ENCODE data around the gene PATL1. TPM values are rescaled to one million over a fixed set of nuclear protein-coding genes. Genes with fewer than 3 reads are reported as not detected.

PATL1 gene
- total and polyA plus RNA-seq, 2 of the 8 experiments (the other 6 are each of a cell fraction or from before 2014, with no cell fraction given), result 30.4 to 33.4 TPM

- Histone ChIP-seq H3K27ac (ENCODE audit: low read depth, low read length) (no peak overlapping the region; the same call in 1 of the 2 replicates), H4K20me1 (replicated peaks in 1 of 2; ENCODE audit: control insufficient read depth in 1 of 2, insufficient read depth in 2 of 2, low read length in 2 of 2) (peaks cover 11 to 16% of the 10 kb centered on the region in 2 experiments), H3K4me3 (ENCODE audit: extremely low read depth in 1 of 4, insufficient read depth in 2 of 4, low read depth in 3 of 4, low read length in 4 of 4) (peak overlapping the region; percentile 61 to 84 (median 72)), H4K5ac (ENCODE audit: insufficient read length, low read depth, low read length) (no peak overlapping the region), H3K14ac (ENCODE audit: insufficient read length) (no peak overlapping the region), H3K18ac (ENCODE audit: extremely low read depth, low read length) (no peak overlapping the region), H3K4me1 (replicated peaks in 1 of 4; ENCODE audit: control insufficient read depth in 3 of 4, insufficient read depth in 4 of 4, low read length in 3 of 4) (peaks cover 0 to 4% (median 0%) of the 10 kb centered on the region in 4 experiments; a peak in 2 of 7 replicates), H2AFZ (ENCODE audit: low read length) (no peak overlapping the region), H2BK20ac (ENCODE audit: low read length) (no peak overlapping the region), H2BK15ac (ENCODE audit: low read length) (no peak overlapping the region), H2AK5ac (ENCODE audit: low read depth, low read length) (no peak overlapping the region), H3K36me3 (ENCODE audit: control insufficient read depth in 2 of 4, insufficient read depth in 4 of 4, low read length in 3 of 4) (peaks cover 0 to 3% (median 2%) of the 10 kb centered on the region in 4 experiments; a peak in 6 of 8 replicates), H3K79me2 (ENCODE audit: control insufficient read depth in 1 of 2, insufficient read depth in 2 of 2, low read length in 2 of 2) (peaks cover 9 to 40% of the 10 kb centered on the region in 2 experiments), H4K8ac (ENCODE audit: extremely low read depth, insufficient read depth, low read length) (peak overlapping the region; percentile 90), H2BK12ac (ENCODE audit: low read depth, low read length) (no peak overlapping the region), H3K23ac (ENCODE audit: insufficient read length) (no peak overlapping the region), H3K79me1 (ENCODE audit: low read depth, low read length) (peaks cover 8% of the 10 kb centered on the region), H3K4me2 (ENCODE audit: insufficient read depth in 1 of 2, low read depth in 2 of 2, low read length in 2 of 2) (peak overlapping the region; percentile 90 to 97), H3K9ac (replicated peaks in 1 of 4; ENCODE audit: extremely low read depth in 1 of 4, low read depth in 3 of 4, low read length in 3 of 4) (peak overlapping the region; percentile 51 to 87 (median 66)), H3K4ac (replicated peaks; ENCODE audit: insufficient read length, low read depth, low read length) (no peak overlapping the region), H2BK5ac (ENCODE audit: low read depth, low read length) (no peak overlapping the region), H4K91ac (replicated peaks; ENCODE audit: insufficient read length, low read length) (no peak overlapping the region), H2BK120ac (replicated peaks; ENCODE audit: low read depth, low read length) (no peak overlapping the region), H3K27me3 (replicated peaks in 1 of 4; ENCODE audit: control insufficient read depth in 3 of 4, extremely low read depth in 1 of 4, insufficient read depth in 3 of 4, low read length in 3 of 4) (no peaks in the 10 kb centered on the region; a peak in 1 of 7 replicates), H3K23me2 (ENCODE audit: low read depth, low read length) (peaks cover 10% of the 10 kb centered on the region), H3K56ac (replicated peaks; ENCODE audit: insufficient read length, low read depth, low read length) (no peak overlapping the region), H3K9me3 (ENCODE audit: insufficient read depth in 2 of 2, low read depth in 1 of 2, low read length in 1 of 2) (no peaks in the 10 kb centered on the region)
- DNase-seq (ENCODE audit: low read depth in 1 of 2, low spot score in 2 of 2) (peak; percentile 5 to 62), FAIRE-seq (no peak)
- WGBS, 2 experiments (ENCODE audit: extremely low coverage in 1 of 2, insufficient coverage in 1 of 2, insufficient read length in 1 of 2, insufficient replicate concordance in 2 of 2, low coverage in 1 of 2, low lambda C conversion rate in 2 of 2, missing lambda C conversion rate in 1 of 2), result 2% methylated on average over 26 of the region's 51 CpGs; no CpG with 5 or more reads in 1 of the 2 experiments
- TF ChIP-seq POLR2A (IDR thresholded peaks at IDR 0.05; ENCODE audit: control extremely low read depth in 1 of 2, low read depth in 2 of 2, low read length in 2 of 2) (peak in 1 of 2 experiments; percentile 44; a peak in 1 of 3 replicates), GABPA (IDR thresholded peaks at IDR 0.05; ENCODE audit: borderline replicate concordance, insufficient read depth, low read length) (0 out of 2 replicates have a peak, but pooled peaks have one; percentile 15), SAP30 (IDR thresholded peaks at IDR 0.05; ENCODE audit: insufficient read depth, insufficient replicate concordance, low read length) (peak; percentile 57), RBBP5 (IDR thresholded peaks at IDR 0.05; ENCODE audit: borderline replicate concordance, low read depth, low read length) (peak; percentile 1; the same call in 1 of the 2 replicates), SIN3A (conservative IDR thresholded peaks at IDR 0.05 in 1 of 2, IDR thresholded peaks at IDR 0.05 in 1 of 2; ENCODE audit: low read depth in 1 of 2, low read length in 2 of 2) (peak; percentile 50 to 68; a peak in 3 of 4 replicates), JUND (IDR thresholded peaks at IDR 0.05; ENCODE audit: low read length) (no peak), ASH2L (IDR thresholded peaks at IDR 0.05; ENCODE audit: low read length) (peak; percentile 25), PHF8 (conservative IDR thresholded peaks at IDR 0.05; ENCODE audit: low read depth, low read length) (peak; percentile 84), USF2 (IDR thresholded peaks at IDR 0.05; ENCODE audit: low read length) (no peak)
- ChIA-PET POLR2A (ENCODE audit: partially characterized antibody) (interaction anchor here (0.7 to 2.1 kb wide), 8 partner anchors 10 to 1814 kb away, joined by 3 to 16 read pairs (median 4); partner anchors contain the start of genes CPSF7, PATL1, SDHAF2 and STX3), CTCF (ENCODE audit: partially characterized antibody) (interaction anchor here (1.0 to 1.6 kb wide), 3 partner anchors 38 to 65 kb away, joined by 3 read pairs; no protein-coding TSS in a partner anchor)
These were observed 53.7 kb downstream of the PATL1 start for GRCh38 chr11:59615120-59615636.

Data from H1 (cell line).